ENCODE data around the gene ZBTB24. TPM values are rescaled to one million over a fixed set of nuclear protein-coding genes. Genes with fewer than 3 reads are reported as not detected.

Gene ZBTB24
- total and polyA plus RNA-seq, 2 donors (not counting 3 experiments of a cell fraction or from before 2014, with no cell fraction given), result 1.9 to 6.2 TPM

GRCh38 chr6:109471105-109471810 lies 11.8 kb downstream of the ZBTB24 start:
- FAIRE-seq (no peak), DNase-seq (ENCODE audit: low read depth, low spot score) (no peak)
- H3K36me3 ChIP-seq (ENCODE audit: control insufficient read depth in 2 of 2, extremely low read depth in 1 of 2, insufficient read depth in 2 of 2, low read length in 2 of 2), result peaks cover 14 to 20% of the 10 kb centered on the region in 2 experiments
- no peak for TF ChIP-seq GATA2 (IDR thresholded peaks at IDR 0.05; ENCODE audit: insufficient read depth, insufficient read length, low read depth, low read length)
- no peak for TF ChIP-seq MYC (IDR thresholded peaks at IDR 0.05; ENCODE audit: low read depth, low read length)
- TF ChIP-seq, protein P1, sequence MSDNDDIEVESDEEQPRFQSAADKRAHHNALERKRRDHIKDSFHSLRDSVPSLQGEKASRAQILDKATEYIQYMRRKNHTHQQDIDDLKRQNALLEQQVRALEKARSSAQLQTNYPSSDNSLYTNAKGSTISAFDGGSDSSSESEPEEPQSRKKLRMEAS (IDR thresholded peaks at IDR 0.05; ENCODE audit: insufficient read depth, insufficient read length), result no peak
- TF ChIP-seq, protein P2, sequence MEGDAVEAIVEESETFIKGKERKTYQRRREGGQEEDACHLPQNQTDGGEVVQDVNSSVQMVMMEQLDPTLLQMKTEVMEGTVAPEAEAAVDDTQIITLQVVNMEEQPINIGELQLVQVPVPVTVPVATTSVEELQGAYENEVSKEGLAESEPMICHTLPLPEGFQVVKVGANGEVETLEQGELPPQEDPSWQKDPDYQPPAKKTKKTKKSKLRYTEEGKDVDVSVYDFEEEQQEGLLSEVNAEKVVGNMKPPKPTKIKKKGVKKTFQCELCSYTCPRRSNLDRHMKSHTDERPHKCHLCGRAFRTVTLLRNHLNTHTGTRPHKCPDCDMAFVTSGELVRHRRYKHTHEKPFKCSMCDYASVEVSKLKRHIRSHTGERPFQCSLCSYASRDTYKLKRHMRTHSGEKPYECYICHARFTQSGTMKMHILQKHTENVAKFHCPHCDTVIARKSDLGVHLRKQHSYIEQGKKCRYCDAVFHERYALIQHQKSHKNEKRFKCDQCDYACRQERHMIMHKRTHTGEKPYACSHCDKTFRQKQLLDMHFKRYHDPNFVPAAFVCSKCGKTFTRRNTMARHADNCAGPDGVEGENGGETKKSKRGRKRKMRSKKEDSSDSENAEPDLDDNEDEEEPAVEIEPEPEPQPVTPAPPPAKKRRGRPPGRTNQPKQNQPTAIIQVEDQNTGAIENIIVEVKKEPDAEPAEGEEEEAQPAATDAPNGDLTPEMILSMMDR (IDR thresholded peaks at IDR 0.05; ENCODE audit: extremely low read depth in 1 of 2, insufficient read depth in 1 of 2, low read depth in 1 of 2, low read length in 2 of 2), result no peak
- TF ChIP-seq POLR2AphosphoS5 (IDR thresholded peaks at IDR 0.05; ENCODE audit: insufficient read depth, low read depth, low read length), result no peak
- no peak for TF ChIP-seq JUN (IDR thresholded peaks at IDR 0.05; ENCODE audit: borderline replicate concordance, insufficient read depth, insufficient read length, low read depth)
- TF ChIP-seq FOS (IDR thresholded peaks at IDR 0.05; ENCODE audit: borderline replicate concordance, insufficient read depth, low read length), result no peak
- no peak for TF ChIP-seq POLR2A (IDR thresholded peaks at IDR 0.05; ENCODE audit: low read depth, low read length)
- no peak for TF ChIP-seq EZH2 (IDR thresholded peaks at IDR 0.05; ENCODE audit: borderline replicate concordance, low read depth, low read length, severe bottlenecking)
- no peaks in the 10 kb centered on the region for H3K79me2 ChIP-seq (ENCODE audit: control insufficient read depth, insufficient read depth, low read length)
- no peak overlapping the region for H3K27ac ChIP-seq (ENCODE audit: insufficient read depth, low read depth, low read length)
- intact Hi-C loops (cut with micrococcal nuclease) (no loop called here), dilution Hi-C loops (cut with MboI; ENCODE audit: extremely low pct_ligation_motif_present, low sequenced_read_pairs) (no loop called here)
- H3K27me3 ChIP-seq (ENCODE audit: control insufficient read depth in 2 of 2, insufficient read depth in 2 of 2, low read length in 2 of 2), result no peaks in the 10 kb centered on the region
- H2AFZ ChIP-seq (ENCODE audit: low read depth, low read length), result no peak overlapping the region
- H3K9me3 ChIP-seq (replicated peaks; ENCODE audit: control insufficient read depth, insufficient read depth, low read length), result no peaks in the 10 kb centered on the region
- H3K4me3 ChIP-seq (replicated peaks in 1 of 3; ENCODE audit: insufficient read depth in 1 of 3, low read depth in 1 of 3, low read length in 3 of 3), result no peak overlapping the region
- H3K4me1 ChIP-seq (ENCODE audit: control insufficient read depth, extremely low read depth, insufficient read depth, low read length), result no peaks in the 10 kb centered on the region
- BruUV-seq (replicated peaks), result no TSS peak
- CTCF ChIA-PET, result no interaction called here
- H4K20me1 ChIP-seq (replicated peaks; ENCODE audit: control insufficient read depth, extremely low read depth, insufficient read depth, low read length), result no peaks in the 10 kb centered on the region
- H3K9me1 ChIP-seq (replicated peaks; ENCODE audit: control insufficient read depth, extremely low read depth, insufficient read depth, low read length), result no peaks in the 10 kb centered on the region
- POLR2A ChIA-PET, result no interaction called here
- no peak overlapping the region for H3K4me2 ChIP-seq (ENCODE audit: insufficient read depth, low read length)
- no peak overlapping the region for H3K9ac ChIP-seq (replicated peaks; ENCODE audit: extremely low read depth, insufficient read depth, low read length)

Data from endothelial cell of umbilical vein (primary cell).